HPDE6-E6E7 (cell line): ENCODE results near the gene GIMAP1.

Source experiments
- DNase-seq: peaks from one replicate; pipeline ENCODE4 v3.0.0; 2011; ENCODE audit warnings: missing footprints; ENCODE audit errors: extremely low spot score

The GIMAP1 gene

DNA sequence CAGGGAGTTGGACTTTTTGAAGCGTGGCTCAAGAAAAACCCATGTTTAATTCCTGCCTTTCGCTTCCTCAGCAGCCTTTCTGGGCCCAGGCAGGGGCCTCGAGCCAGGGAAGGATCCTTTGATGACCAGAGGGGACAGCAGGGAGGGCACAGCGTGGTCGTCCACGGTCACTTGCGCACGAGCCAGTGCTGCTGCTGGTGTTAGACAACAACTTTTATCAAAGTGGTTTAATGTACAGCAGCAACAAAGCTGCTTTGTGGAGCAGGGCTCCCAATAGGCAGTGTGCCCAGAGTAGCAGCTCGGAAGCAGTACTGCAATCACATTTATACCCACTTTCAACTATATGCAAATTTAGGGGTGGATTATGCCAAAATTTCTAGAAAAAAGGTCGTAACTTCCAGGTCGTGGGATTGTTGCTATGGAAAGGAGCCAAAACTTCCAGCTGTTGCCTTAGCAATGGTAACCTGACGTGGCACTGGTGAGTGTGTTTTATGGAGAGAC is 6.1 kb downstream of the GIMAP1 start:
- no peak for DNase-seq

DNA sequence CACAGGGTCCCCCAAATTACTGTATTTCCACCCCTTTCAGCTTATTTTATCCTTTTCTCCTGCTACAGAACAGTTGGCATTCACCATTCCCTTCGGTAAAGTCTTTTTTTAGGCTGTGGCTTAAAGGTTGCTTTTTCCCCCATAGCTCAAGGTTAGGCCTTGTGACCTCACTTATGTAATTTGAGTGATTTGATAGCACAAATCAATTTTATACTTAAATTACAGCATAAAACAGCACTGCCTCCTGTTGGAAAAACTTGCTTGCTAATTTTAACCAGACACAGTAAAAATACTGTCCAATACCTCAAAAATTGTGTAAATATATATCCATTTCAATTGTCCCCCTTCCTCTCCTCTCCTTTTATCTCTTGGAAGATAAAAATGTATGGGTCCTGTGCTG is 7.1 kb downstream of the GIMAP1 start:
- DNase-seq, result no peak

DNA sequence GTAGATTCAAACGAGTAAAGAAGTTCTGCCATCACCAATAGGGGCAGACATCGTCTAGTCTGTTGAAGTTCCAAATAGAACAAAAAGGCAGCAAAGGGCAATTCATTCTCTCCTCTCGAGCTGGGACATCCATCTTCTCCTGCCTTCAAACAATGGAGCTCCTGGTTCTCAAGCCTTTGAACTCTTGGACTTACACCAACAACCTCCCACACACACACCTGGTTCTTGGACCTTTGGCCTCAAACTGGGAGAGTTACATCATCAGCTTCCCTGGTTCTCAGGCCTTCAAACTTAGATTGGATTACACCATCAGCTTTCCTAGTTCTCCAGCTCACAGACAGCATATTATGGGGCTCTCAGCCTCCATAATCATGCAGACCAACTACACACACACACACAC is 11.0 kb downstream of the GIMAP1 start:
- DNase-seq, result no peak

DNA sequence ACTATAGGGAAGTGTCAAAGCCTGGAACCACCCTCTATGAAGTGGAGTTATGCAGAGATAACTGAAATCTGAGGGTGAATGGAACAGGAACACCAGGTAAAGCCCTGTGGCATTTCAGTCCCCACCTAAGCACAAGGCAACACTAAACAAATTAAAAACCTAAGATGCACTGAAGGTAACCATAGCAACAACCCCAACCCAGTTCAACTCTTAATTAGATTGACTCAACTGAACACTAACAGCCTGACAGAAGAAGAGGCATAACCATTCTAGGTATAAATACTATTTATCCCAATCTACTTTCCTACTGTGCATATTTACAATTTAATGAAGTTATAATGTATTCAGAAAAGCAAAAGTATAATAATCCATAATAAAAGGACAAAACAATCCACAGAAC is 11.6 kb downstream of the GIMAP1 start:
- no peak for DNase-seq

DNA sequence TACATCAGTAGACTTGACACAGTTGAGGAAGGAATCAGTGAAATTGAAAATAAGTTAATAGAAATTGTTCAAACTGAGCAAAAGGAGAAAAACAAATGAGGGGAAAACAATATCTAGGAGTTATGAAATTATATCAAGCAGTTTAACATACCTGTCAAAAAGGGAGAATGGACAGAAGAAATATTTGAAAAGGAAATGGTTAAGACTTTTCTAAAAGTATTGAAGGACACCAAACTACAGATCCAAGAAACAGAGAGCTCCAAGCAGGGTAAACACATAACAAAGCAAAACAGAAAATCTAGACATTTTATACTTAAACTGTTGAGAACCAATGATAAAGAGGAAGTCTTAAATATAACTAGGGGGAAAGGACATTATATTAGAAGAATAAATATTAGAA is 12.2 kb downstream of the GIMAP1 start:
- no peak for DNase-seq

DNA sequence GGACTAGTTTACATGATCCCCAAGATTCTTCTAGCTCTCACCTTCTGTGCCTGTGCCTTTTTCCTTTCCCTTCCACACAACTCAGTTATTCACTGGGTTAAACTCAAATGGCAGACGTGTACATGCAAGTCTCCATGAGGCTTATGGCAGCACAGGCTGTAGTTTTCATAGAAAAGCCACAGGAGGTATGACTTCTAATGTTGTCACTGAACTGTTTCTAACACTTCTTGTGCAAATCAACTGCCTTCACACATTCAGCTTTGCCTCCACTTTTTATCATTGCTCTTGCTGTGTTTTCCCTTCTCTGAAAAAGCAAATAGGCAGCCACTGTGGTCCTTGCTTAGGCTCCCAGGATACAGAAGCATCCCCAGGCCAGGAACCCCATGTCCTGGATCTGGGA is 15.5 kb downstream of the GIMAP1 start:
- DNase-seq, result no peak

DNA sequence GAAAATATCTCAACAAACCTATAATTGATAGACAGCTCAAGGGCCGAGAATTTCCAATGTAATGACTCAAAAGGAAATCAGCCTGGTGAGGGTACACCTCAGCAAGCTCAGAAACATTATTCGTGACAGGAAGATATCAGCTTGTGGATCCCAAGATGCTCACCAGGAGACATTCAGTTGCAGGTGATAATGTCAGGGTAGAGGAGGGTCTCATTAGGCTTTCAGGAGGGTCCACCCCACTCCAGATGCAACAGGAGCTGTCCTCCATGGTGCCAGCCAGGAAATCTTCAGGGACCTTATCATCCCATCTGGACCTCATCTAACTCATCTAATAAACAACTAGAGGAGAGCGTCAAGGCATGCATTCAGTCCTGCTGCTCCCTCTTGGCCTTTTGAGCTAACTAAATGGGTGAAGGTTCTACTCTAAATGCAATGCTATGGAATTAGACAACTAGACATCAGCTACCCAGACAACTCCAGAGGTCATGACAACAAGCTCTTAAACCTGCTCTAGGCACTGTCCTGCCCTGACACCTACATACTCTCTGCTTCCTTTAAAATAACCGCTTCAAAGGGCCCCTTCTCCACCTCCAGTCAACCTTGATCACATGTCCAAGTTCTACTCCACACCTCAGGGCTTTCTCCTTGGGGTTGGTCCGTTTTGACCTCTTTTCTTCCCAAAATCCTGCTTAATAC is 16.5 kb downstream of the GIMAP1 start:
- no peak for DNase-seq

DNA sequence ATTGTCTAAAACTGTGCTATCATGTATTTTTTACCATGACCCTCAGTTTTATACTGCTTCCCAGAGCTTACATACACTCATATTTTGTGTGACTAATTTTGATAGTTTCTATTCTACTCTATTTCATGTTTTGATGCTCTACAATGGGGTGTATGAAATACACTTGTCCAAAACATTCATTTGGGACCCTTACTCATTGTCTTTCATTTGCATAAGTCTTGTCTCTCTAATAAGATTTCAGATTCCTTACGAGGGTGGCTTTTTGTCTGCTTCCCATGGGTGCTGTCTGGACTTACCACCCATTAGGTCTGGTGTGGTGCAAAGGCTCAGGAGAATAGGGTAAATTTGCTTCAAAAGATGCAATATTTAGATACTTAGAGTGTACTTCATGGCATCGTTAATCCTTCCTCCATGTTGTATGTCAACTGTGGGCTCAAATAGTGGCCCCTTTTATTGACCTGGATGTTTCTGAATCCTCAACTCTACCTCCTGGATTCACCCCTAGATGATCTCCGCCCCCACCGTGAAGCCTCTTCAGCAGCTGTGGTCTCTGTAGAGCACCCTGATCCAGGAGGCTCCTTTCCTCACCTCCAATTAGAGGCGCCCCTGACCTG is 17.2 kb downstream of the GIMAP1 start:
- DNase-seq, result no peak

DNA sequence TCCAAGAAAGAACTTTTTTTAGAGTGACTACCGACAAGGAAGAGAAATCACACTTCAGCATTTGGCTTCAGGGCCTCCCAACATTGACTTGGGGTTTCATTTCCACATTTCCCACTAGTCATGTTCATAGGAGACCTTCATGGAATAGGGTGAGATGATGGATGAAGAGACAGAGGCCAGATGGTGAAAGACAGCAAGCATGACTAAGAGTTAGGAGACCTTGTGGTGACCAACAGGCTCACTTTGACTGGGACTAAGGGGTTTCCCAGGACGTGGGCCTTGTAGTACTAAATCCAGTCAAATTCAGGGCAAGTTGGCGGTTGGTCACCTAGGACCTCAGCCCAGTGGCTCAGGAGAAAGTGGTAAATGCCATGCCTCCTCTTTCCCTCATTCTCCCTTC is 17.8 kb downstream of the GIMAP1 start:
- no peak for DNase-seq

DNA sequence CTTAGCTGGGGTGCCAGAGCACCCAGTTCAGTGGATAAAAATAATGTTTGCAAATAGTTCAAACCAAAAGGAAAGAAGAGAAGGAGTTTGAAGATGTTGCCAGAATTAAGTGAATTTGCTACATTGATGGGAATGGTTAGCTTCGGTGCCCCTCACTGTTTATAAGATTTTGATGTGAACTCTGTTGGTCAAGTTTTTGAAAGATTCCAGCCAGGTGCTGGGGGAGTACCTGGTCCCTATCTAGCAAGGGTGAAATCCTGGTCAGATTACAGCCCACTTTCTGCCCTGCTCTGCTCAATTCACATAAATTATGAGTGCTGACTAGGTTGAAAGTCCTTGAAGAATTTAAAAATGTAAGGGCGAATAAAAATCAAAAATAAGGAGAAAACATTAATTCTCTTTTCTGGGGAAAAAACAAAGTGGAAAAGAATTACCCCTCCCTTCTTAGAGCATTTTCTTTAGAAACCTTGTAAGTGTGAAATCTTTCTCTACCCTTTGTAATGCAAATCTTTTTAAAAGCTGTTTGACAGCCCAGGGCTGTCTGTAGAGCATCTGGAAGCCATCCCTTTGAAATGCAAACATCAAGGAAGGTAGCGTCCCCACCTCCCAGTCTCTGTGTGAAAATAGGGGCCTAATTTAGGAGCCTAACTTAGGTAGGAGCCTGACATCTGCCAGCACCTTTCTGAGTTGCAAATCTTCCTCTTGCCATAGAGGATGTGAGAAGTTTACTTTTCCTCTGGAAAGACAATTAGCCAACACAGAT is 19.4 kb downstream of the GIMAP1 start:
- no peak for DNase-seq

DNA sequence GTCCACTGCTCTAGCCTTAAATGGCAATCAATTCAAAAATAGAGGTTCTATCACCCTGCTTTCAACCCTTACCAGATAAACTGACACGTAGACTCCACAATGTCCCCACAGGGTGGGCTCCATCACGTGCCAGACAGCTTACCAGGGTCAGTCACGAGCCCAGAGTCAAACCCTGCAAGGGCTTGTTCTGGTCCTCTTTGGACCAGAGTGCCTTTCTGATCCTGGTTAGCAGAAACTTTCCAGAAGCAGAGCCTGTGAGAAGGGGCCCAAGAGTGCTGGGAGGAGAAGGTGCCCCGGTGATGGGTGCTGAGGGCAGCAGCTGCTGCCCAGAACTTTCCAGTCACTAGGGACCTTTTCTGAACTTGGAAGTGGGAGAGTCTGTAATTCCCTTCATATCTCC is 20.5 kb downstream of the GIMAP1 start:
- no peak for DNase-seq

DNA sequence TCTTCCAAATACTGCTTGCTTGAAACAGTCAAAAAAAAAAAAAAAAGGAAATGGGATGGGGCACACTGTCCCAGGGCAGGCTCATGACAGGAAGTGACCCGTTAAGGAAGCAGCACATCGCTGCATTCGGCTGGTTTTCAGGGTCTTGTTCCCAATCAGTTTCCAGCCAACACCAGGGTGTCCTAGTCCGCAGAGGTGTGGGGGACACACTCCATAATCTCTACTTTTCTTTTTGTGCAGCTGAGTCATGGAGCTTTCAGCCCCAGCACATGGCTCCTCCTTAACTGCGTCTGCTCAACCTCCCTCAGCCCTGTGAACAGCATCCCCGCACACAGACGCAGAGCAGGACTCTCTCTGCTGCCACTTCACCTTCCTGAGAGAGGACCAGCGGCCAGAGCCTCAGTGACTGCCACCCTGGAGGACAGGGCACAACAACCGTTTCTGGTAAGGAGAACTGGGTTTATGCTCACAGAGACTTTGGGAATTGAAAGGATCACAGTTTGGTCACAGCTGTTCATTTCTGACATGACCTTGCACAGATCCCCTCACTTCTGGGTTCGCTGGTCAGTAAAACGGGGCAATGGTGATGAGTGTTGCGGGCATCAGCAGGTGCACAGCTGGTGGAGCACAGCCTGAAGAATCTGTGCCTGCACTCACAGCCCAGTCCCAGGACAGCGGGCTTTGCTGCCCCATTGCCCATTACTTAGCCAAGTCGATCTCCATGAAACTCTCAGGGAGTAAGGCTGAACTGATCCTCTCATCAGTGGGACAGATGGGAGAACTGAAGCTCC is 21.0 kb downstream of the GIMAP1 start, which contains the start of gene GIMAP5:
Gene GIMAP5 (plus strand): TSS at position 154 of the 791 bp plus-strand sequence. CDS start 3,467 bp downstream, outside the sequence.
- DNase-seq, result no peak

DNA sequence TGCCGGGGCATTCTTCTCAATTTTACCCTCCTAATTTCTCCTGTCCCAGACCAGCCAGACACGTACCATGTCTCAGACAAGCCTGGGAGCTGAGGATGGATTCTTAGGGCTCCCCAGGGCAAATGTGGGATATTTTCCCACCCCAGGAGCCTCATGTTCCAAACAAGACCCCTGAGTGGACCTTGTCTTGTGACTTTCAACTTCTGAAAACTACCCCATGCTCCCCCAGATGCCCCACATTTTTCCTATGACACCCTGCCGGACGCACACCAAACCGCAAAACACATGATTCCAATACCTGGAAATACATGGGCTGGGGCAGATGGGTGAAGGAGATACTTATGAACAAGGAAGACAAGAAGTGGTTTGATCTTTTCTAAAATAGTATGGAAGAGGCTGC is 21.7 kb downstream of the GIMAP1 start:
- DNase-seq, result no peak

DNA sequence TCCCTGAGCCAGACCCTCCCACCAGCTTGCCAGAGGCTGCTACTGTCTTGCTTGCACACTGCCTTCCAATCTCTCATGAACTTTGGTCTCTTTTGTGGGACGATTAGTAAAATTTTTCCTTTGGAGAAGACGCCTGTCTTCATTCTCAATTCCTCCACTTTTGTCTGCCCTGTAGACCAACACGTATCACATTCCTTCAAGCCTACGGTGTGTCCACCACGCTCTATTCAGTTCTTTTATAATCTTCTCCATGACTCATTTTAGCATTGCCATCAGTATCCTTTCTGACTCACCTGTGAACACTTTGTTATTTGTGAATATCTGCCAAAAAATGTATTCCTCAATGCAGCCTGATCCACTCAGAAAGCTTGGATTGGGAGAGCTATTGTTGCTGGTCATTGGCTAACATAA is 22.2 kb downstream of the GIMAP1 start:
- DNase-seq, result no peak

DNA sequence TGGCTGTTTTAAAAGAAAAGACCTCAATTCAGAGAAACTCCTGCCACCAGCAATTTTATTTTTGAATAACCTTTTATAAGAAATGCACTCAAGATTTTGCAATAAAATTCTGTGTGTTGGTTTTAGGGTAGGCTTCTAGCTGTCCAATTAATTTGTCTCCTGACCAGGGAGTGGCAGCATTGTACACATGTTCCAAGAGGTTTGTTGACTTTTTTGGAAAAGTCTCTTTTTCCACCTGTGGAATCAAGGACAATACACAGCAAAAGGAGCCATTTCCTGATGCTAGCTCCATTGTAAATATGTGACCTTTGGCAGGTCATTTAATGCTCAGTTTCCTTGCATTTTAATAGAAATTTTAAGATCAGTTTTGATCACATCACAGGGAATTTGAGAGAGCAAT is 22.6 kb downstream of the GIMAP1 start:
- no peak for DNase-seq

DNA sequence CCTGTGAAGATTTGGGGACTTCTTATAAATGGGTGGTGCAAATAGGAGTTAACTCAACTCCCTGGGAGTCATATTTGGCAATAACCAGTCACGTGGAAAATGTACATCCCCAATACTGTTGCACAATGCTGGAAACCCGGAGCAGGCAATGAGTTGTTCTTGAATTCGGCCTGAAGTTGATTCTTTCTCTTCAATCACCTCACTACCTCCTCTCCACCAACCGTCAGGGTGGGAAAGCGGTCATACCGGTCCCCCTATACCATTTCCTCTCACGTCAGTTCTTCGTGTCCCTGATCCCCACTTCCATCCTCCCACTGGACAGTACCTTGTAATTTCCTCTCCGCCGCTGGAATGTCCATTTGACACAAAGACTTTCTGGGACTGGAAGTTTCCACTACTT is 23.6 kb downstream of the GIMAP1 start:
- DNase-seq, result no peak

DNA sequence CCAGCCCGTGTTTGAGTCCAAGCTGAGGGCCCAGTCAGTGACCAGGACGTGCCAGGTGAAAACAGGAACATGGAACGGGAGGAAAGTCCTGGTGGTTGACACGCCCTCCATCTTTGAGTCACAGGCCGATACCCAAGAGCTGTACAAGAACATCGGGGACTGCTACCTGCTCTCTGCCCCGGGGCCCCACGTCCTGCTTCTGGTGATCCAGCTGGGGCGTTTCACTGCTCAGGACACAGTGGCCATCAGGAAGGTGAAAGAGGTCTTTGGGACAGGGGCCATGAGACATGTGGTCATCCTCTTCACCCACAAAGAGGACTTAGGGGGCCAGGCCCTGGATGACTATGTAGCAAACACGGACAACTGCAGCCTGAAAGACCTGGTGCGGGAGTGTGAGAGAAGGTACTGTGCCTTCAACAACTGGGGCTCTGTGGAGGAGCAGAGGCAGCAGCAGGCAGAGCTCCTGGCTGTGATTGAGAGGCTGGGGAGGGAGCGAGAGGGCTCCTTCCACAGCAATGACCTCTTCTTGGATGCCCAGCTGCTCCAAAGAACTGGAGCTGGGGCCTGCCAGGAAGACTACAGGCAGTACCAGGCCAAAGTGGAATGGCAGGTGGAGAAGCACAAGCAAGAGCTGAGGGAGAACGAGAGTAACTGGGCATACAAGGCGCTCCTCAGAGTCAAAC is 26.0 kb downstream of the GIMAP1 start:
- no peak for DNase-seq

DNA sequence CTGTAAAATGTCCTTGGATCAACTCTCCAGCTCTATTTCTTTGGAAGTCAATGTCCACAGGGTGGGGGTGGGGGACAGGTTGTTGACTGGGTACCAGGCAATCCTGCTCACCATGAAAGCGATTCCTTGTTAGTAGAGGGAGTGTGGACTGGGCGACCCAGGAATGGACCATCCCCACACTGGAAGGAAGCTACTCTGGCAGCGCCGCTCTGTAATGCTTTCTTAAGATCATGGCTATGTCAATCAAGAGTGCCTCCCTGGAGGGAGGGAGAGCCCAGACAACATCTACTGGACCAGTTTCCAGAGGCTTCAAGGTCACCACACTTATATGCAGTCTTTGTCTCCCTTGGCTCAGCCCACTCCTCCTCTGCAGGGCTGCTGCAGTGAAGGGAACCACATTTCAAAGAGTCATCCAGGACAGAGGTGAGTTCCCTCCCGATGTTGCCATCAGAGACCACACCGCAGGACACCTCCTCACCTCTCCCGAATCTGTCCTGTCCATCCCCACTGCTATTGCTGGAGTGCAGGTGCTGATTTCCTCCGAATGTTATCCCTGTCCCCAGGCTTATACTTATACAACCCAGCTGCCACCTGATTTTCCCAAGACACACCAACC is 27.7 kb downstream of the GIMAP1 start:
- no peak for DNase-seq

DNA sequence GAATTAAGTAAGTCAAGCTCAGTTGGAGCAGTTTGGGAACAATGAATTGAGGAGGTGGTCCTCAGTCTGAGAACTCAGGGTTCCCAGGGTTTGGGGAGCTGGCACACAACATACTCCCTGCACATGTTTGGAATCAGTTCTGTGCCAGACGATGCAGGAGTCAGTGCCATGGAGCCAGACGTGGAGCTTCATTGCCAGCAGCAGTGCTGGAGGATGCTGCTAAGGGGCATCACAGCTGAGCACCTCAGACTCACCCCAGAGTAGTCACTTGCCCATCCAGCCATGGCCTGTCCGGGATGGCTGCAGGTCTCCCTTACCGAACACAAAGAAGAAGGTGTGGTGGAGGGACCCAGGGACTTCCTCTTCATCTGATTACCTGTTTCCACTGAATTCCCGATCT is 28.7 kb downstream of the GIMAP1 start:
- no peak for DNase-seq

DNA sequence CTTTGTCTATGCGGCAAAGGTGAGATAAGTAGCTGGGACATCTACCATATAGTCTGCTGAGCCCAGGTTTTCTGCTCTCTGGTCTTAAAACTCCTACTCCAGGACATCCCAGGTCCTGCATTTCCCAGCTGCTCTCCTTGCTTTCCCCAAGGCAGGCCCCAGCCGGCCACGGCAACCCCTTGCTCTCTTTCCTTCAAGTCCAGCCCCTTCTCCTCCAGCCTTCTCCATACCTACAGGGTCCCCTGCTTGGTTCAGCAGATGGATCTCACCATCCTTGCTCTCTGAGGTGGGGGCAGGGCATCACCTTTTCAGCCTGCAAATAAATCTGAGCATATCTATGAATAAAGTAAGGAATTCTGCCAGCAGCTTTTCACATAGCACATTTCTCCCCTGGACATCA is 29.5 kb downstream of the GIMAP1 start:
- DNase-seq, result no peak

DNA sequence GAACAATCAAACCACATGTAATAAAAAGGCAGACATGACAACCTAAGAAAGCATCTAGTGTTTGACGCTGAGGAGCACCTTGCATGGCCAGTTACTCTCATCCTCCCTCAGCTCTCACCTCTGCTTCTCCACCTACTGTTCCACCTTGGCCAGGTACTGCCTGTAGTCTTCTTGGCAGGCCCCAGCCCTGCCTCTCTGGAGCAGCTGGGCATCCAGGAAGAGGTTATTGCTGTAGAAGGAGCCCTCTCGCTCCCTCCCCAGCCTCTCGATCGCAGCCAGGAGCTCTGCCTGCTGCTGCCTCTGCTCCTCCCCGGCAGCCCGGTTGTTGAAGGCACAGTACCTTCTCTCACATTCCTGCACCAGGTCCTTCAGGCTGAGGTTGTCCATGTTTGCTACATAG is 30.5 kb downstream of the GIMAP1 start:
- DNase-seq, result no peak
